HG03469 (cell line): ENCODE data around the gene UST.
"Not testable (repeated sequence)": the region's sequence is repeated elsewhere in the genome, so short reads cannot be mapped to it uniquely, and the experiment has no call there.

ENCODE experiments used
- ATAC-seq: cut with Tn5 transposase; IDR thresholded peaks from one replicate; pipeline ENCODE4 v1.9.1; 2021; ENCODE audit warnings: mild to moderate bottlenecking, moderate library complexity, moderate number of reproducible peaks; ENCODE audit not compliant: unreplicated experiment

Gene UST

GRCh38 chr6:149097794-149098193, 351.0 kb downstream of the UST start:
- no peak for ATAC-seq

- ATAC-seq: no peak
Observed at GRCh38 chr6:149098700-149099276, 352.0 kb downstream of the UST start.

GRCh38 chr6:149102324-149102723, 355.5 kb downstream of the UST start:
- ATAC-seq: no peak

GRCh38 chr6:149103950-149104349, 357.1 kb downstream of the UST start:
- not testable (repeated sequence) for ATAC-seq

- no peak for ATAC-seq
Observed at GRCh38 chr6:149107520-149107919, 360.7 kb downstream of the UST start.

- ATAC-seq: no peak
Observed at GRCh38 chr6:149108038-149108748, 361.4 kb downstream of the UST start.

GRCh38 chr6:149108749-149109100, 361.9 kb downstream of the UST start:
- ATAC-seq: no peak

GRCh38 chr6:149109397-149110070, 362.7 kb downstream of the UST start:
- ATAC-seq: no peak

- ATAC-seq: peak; percentile 36
Observed at GRCh38 chr6:149111556-149112115, 364.8 kb downstream of the UST start.

GRCh38 chr6:149112976-149113375, 366.1 kb downstream of the UST start:
- ATAC-seq: peak; percentile 46

- ATAC-seq: no peak
Observed at GRCh38 chr6:149114167-149114566, 367.3 kb downstream of the UST start.

- no peak for ATAC-seq
Observed at GRCh38 chr6:149118737-149119653, 372.2 kb downstream of the UST start.

GRCh38 chr6:149122850-149123821, 376.3 kb downstream of the UST start:
- no peak for ATAC-seq

GRCh38 chr6:149125309-149125708, 378.5 kb downstream of the UST start:
- ATAC-seq: no peak
